Measurements from ENCODE around the gene MARCHF3. TPM values are rescaled to one million over a fixed set of nuclear protein-coding genes. Genes with fewer than 3 reads are reported as not detected.
"Not testable (repeated sequence)": the region's sequence is repeated elsewhere in the genome, so short reads cannot be mapped to it uniquely, and the experiment has no call there.

The MARCHF3 gene
- total RNA-seq, 1 donor from 2014 or later: 34.5 TPM

GRCh38 chr5:126948011-126948355 lies 82.4 kb downstream of the MARCHF3 start:
- no peaks in the 10 kb centered on the region for H3K27me3 Mint-ChIP-seq (ENCODE audit: unreplicated experiment)
- no peak overlapping the region for H3K4me3 Mint-ChIP-seq (ENCODE audit: unreplicated experiment)
- H3K9me3 Mint-ChIP-seq (ENCODE audit: unreplicated experiment): peaks cover 4% of the 10 kb centered on the region
- H3K36me3 Mint-ChIP-seq (ENCODE audit: unreplicated experiment): peaks cover 9% of the 10 kb centered on the region
- no peak for DNase-seq (ENCODE audit: extremely low spot score, unreplicated experiment)
- no peak overlapping the region for H3K27ac Mint-ChIP-seq (ENCODE audit: unreplicated experiment)
- TF ChIP-seq, protein P1, sequence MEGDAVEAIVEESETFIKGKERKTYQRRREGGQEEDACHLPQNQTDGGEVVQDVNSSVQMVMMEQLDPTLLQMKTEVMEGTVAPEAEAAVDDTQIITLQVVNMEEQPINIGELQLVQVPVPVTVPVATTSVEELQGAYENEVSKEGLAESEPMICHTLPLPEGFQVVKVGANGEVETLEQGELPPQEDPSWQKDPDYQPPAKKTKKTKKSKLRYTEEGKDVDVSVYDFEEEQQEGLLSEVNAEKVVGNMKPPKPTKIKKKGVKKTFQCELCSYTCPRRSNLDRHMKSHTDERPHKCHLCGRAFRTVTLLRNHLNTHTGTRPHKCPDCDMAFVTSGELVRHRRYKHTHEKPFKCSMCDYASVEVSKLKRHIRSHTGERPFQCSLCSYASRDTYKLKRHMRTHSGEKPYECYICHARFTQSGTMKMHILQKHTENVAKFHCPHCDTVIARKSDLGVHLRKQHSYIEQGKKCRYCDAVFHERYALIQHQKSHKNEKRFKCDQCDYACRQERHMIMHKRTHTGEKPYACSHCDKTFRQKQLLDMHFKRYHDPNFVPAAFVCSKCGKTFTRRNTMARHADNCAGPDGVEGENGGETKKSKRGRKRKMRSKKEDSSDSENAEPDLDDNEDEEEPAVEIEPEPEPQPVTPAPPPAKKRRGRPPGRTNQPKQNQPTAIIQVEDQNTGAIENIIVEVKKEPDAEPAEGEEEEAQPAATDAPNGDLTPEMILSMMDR (IDR thresholded peaks at IDR 0.05): no peak
- H3K4me1 Mint-ChIP-seq (ENCODE audit: unreplicated experiment): peaks cover 13% of the 10 kb centered on the region

DNA sequence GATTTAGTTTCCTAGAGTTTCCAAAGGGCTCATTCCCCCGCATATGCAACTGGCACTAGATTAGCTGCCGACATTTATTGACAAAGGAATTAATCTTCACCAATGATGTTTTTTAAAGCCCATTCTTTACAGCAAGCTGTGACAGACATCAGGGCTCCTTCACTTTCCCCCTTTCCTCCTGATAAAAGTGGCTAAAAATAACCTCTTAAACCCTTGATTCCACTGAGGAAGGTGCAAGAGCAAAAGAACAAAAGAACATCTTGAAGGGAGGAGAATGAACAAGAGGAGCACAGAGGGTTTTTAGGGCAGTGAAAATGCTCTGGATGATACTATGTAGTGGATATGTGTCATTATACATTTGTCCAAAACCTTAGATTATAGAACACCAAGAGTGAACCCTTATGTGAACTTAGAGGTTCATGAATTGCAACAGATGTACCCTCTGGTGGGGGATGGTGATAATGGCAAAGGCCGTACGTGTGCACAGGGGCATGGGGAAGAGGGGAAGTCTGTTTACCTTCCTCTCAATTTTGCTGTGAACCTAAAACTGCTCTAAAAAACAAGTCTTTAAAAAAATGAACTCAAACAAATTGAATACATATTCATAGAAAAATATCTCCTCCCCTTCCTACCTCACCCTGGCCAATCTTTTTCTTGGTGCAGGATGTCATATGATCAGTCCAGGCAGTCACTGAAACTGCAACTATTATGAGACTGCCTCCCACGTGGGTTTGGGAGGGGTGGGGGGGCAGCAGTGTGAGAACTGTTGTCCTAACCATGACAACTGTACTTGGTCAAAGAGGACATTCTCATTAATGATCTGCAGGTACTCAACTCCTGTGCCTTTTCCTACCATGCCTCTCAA lies 83.0 kb downstream of the MARCHF3 start:
- peaks cover 8% of the 10 kb centered on the region for H3K4me1 Mint-ChIP-seq (ENCODE audit: unreplicated experiment)
- no peak for DNase-seq (ENCODE audit: extremely low spot score, unreplicated experiment)
- H3K9me3 Mint-ChIP-seq (ENCODE audit: unreplicated experiment): no peaks in the 10 kb centered on the region
- H3K4me3 Mint-ChIP-seq (ENCODE audit: unreplicated experiment): no peak overlapping the region
- no peaks in the 10 kb centered on the region for H3K27me3 Mint-ChIP-seq (ENCODE audit: unreplicated experiment)
- TF ChIP-seq, protein P1 (IDR thresholded peaks at IDR 0.05): no peak
- H3K36me3 Mint-ChIP-seq (ENCODE audit: unreplicated experiment): peaks cover 6% of the 10 kb centered on the region
- H3K27ac Mint-ChIP-seq (ENCODE audit: unreplicated experiment): no peak overlapping the region

DNA sequence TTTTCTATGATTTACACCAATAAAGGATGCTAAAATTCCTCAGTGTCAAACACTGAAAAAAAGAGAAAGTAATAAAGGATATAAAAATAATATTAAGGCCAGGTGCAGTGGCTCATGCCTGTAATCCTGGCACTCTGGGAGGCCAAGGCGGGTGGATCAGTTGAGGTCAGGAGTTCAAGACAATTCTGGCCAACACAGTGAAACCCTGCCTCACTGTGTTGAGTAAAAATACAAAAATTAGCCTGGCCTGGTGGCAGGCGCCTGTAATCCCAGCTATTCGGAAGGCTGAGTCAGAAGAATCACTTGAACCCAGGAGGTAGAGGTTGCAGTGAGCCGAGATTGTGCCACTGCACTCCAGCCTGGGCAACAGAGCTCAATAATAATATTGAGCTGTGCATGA lies 87.5 kb downstream of the MARCHF3 start:
- not testable (repeated sequence) for H3K4me3 Mint-ChIP-seq (ENCODE audit: unreplicated experiment); DNase-seq (ENCODE audit: extremely low spot score, unreplicated experiment); H3K36me3 Mint-ChIP-seq (ENCODE audit: unreplicated experiment); H3K27ac Mint-ChIP-seq (ENCODE audit: unreplicated experiment); H3K27me3 Mint-ChIP-seq (ENCODE audit: unreplicated experiment); H3K9me3 Mint-ChIP-seq (ENCODE audit: unreplicated experiment)
- H3K4me1 Mint-ChIP-seq (ENCODE audit: unreplicated experiment): peaks cover 23% of the 10 kb centered on the region

DNA sequence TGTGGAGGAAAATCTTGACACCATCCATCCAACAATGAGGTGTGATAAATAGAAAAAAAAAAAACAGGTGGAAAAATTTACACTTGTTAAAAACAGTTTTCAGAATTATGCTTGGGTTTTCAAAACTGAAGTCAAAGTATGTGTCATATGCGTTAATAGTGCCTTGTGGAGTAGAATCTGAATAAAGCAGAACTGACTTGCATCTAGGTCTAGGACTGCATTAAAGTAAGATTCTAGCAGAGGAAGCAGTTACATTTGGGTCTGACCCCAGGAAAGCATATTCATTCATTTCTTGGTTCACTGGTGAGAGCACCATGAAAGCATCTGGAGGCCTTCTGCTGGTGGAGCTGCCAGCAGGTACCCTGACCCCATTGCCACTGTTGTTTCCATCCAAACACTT lies 89.0 kb downstream of the MARCHF3 start:
- peaks cover 33% of the 10 kb centered on the region for H3K4me1 Mint-ChIP-seq (ENCODE audit: unreplicated experiment)
- no peaks in the 10 kb centered on the region for H3K9me3 Mint-ChIP-seq (ENCODE audit: unreplicated experiment)
- TF ChIP-seq, protein P1 (IDR thresholded peaks at IDR 0.05): no peak
- no peak for DNase-seq (ENCODE audit: extremely low spot score, unreplicated experiment)
- peaks cover 6% of the 10 kb centered on the region for H3K36me3 Mint-ChIP-seq (ENCODE audit: unreplicated experiment)
- no peaks in the 10 kb centered on the region for H3K27me3 Mint-ChIP-seq (ENCODE audit: unreplicated experiment)
- no peak overlapping the region for H3K27ac Mint-ChIP-seq (ENCODE audit: unreplicated experiment)
- H3K4me3 Mint-ChIP-seq (ENCODE audit: unreplicated experiment): no peak overlapping the region

GRCh38 chr5:126939887-126940286 lies 90.5 kb downstream of the MARCHF3 start:
- H3K9me3 Mint-ChIP-seq (ENCODE audit: unreplicated experiment): no peaks in the 10 kb centered on the region
- H3K4me3 Mint-ChIP-seq (ENCODE audit: unreplicated experiment): no peak overlapping the region
- H3K36me3 Mint-ChIP-seq (ENCODE audit: unreplicated experiment): peaks cover under 1% of the 10 kb centered on the region
- H3K27ac Mint-ChIP-seq (ENCODE audit: unreplicated experiment): no peak overlapping the region
- no peaks in the 10 kb centered on the region for H3K27me3 Mint-ChIP-seq (ENCODE audit: unreplicated experiment)
- DNase-seq (ENCODE audit: extremely low spot score, unreplicated experiment): no peak
- TF ChIP-seq, protein P1 (IDR thresholded peaks at IDR 0.05): no peak
- peaks cover 39% of the 10 kb centered on the region for H3K4me1 Mint-ChIP-seq (ENCODE audit: unreplicated experiment)
